ENCODE data around the gene KLHDC8A.
"Not testable (repeated sequence)": the region's sequence is repeated elsewhere in the genome, so short reads cannot be mapped to it uniquely, and the experiment has no call there.

The KLHDC8A gene

GRCh38 chr1:205377355-205377754 lies 20.6 kb upstream of the KLHDC8A start:
- Mint-ChIP-seq H3K36me3 (no peaks in the 10 kb centered on the region), H3K4me1 (peaks cover 5% of the 10 kb centered on the region), H3K27me3 (peaks cover 29% of the 10 kb centered on the region), H3K9me3 (no peaks in the 10 kb centered on the region), H3K4me3 (no peak overlapping the region), H3K27ac (no peak overlapping the region)
- DNase-seq (ENCODE audit: low spot score in 2 of 2): no peak
- no peak for ATAC-seq (ENCODE audit: low read depth)

DNA sequence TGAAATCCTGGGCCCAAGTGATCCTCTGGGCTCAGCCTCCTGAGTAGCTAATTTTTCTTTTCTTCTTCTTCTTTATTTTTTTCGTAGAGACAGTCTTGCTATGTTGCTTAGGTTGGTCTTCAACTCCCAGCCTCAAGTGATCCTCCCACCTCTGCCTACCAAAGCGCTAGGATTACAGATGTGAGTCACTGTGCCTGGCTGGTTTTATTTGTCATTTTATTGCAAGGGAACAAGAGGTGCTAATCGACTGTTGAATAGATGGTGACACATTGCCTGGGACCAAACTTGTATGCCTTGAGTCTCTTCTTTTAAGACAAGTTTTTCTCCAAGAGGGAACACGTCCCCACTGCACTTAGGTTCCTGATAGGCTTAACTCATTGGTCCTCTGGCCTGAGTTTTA lies 20.0 kb upstream of the KLHDC8A start:
- ATAC-seq (ENCODE audit: low read depth): no peak

DNA sequence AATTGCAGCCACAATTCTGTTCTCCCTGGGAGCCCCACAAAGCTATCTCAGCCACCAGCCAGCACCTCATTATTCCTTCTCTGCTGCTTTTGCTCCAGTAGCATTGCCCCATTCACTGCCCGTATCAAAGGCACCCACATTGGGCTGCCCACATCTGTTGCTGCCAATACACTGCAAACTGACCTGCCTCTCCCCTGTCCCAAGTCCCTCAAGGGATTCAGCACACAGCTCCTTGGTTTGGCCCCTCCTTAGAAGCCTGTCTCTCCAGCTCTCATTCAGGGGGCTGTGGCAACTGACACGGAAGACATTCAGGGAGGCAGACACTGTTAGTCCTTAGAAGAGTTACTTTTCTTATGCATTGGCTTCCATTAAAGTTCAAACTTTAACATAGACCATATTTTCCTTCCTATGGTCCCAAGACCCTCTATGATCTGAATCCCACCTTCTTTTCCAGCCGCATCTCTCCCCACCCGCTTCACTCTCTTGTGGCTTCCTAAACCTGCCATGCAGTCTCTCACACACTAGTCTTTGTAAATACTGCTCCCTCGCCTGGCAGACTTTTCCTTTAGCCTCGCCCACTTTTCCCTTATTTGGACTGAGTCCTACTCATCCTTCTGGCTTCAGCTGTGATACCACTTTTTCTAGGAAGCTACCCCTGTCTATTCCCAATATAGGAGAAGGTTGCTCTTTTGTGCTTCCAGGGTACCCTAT lies 19.3 kb upstream of the KLHDC8A start:
- Mint-ChIP-seq H3K9me3 (no peaks in the 10 kb centered on the region), H3K27me3 (peaks cover 27% of the 10 kb centered on the region), H3K4me1 (peaks cover 5% of the 10 kb centered on the region), H3K27ac (no peak overlapping the region), H3K4me3 (no peak overlapping the region), H3K36me3 (no peaks in the 10 kb centered on the region)
- no peak for ATAC-seq (ENCODE audit: low read depth)
- DNase-seq (ENCODE audit: low spot score in 2 of 2): no peak

More for the DNA sequence above, 20.0 kb upstream of the KLHDC8A start:
- Mint-ChIP-seq H3K27ac (no peak overlapping the region), H3K4me3 (no peak overlapping the region), H3K27me3 (peaks cover 28% of the 10 kb centered on the region), H3K4me1 (peaks cover 5% of the 10 kb centered on the region), H3K36me3 (no peaks in the 10 kb centered on the region), H3K9me3 (no peaks in the 10 kb centered on the region)
- no peak for DNase-seq (ENCODE audit: low spot score in 2 of 2)

DNA sequence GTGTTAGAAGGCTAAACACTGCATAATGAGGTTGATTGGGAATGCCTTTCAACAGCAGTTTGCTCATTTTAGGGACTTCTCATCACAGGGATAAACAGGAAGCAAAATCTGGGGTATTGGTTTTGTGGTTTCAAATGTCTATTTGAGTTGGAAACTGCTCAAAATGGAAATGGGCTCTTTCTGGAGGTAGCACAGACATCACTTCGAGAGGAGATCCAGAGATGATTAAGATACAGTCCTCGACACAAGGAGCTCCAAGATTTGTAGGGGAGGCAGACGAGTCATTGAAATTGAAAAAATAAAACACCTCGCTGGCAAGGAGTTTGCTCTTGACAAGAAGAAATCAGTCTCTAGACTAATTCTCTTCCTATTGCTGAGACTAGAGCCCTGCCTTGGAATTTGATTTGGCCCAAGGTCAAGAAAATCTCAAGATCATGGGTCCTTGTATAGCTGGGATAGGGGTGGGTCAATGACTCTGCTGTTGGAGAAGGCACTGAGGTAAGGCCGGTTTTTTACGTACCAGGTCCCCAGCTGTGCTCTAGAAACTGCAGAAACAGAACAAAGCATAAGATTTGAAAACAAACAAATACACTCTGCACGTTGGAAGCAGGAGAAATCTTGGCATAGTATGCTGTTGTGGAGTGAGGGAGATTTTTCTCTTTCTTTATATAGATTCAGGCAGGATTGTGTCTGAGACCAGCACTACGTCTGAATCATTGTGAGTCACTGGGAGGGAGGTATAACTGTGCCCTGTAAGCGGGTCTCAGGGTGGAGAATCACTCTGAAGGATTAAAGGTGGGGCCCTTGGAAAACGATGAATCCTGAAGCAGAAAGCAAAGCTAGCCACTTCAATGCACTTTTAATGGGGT lies 17.7 kb upstream of the KLHDC8A start:
- ATAC-seq (ENCODE audit: low read depth) (no peak), DNase-seq (ENCODE audit: low spot score in 2 of 2) (no peak)
- Mint-ChIP-seq H3K36me3 (no peaks in the 10 kb centered on the region), H3K27ac (no peak overlapping the region), H3K4me1 (peaks cover 5% of the 10 kb centered on the region), H3K27me3 (peaks cover 27% of the 10 kb centered on the region), H3K4me3 (no peak overlapping the region), H3K9me3 (no peaks in the 10 kb centered on the region)

DNA sequence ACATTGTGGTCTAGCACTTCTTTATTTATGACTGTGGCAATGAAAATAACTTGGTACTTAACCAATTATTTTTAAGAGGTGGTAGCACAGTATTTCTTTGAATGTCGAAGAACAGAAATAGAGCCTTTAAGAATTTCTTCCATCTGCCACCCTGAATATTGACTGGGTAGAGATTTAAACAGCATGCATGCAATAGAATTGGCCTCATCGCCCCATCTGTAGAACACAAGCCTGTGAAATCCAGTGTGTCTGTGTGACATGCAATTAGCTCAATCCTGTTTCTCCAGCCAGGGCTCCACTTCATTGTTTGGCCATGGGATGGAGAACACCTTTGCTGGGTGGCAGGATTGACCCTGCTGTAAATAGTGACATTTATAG lies 17.1 kb upstream of the KLHDC8A start:
- peaks cover 5% of the 10 kb centered on the region for H3K4me1 Mint-ChIP-seq
- no peak for ATAC-seq (ENCODE audit: low read depth)
- no peaks in the 10 kb centered on the region for H3K36me3 Mint-ChIP-seq
- no peak for DNase-seq (ENCODE audit: low spot score in 2 of 2)
- no peaks in the 10 kb centered on the region for H3K9me3 Mint-ChIP-seq
- H3K27ac Mint-ChIP-seq: no peak overlapping the region
- no peak overlapping the region for H3K4me3 Mint-ChIP-seq
- H3K27me3 Mint-ChIP-seq: peaks cover 25% of the 10 kb centered on the region

GRCh38 chr1:205373022-205373797 lies 16.5 kb upstream of the KLHDC8A start:
- Mint-ChIP-seq H3K27me3 (peaks cover 25% of the 10 kb centered on the region), H3K9me3 (no peaks in the 10 kb centered on the region), H3K27ac (no peak overlapping the region), H3K4me3 (no peak overlapping the region), H3K4me1 (peaks cover 5% of the 10 kb centered on the region), H3K36me3 (no peaks in the 10 kb centered on the region)
- ATAC-seq (ENCODE audit: low read depth) (no peak), DNase-seq (ENCODE audit: low spot score in 2 of 2) (no peak)

- Mint-ChIP-seq H3K4me3 (no peak overlapping the region), H3K36me3 (no peaks in the 10 kb centered on the region), H3K4me1 (peaks cover 5% of the 10 kb centered on the region), H3K9me3 (no peaks in the 10 kb centered on the region), H3K27ac (no peak overlapping the region), H3K27me3 (peaks cover 25% of the 10 kb centered on the region)
- no peak for ATAC-seq (ENCODE audit: low read depth)
- no peak for DNase-seq (ENCODE audit: low spot score in 2 of 2)
Measured at GRCh38 chr1:205371871-205372660, 15.3 kb upstream of the KLHDC8A start.

GRCh38 chr1:205370780-205371179 lies 14.1 kb upstream of the KLHDC8A start:
- H3K4me1 Mint-ChIP-seq: no peaks in the 10 kb centered on the region
- H3K9me3 Mint-ChIP-seq: no peaks in the 10 kb centered on the region
- H3K36me3 Mint-ChIP-seq: no peaks in the 10 kb centered on the region
- H3K27me3 Mint-ChIP-seq: peaks cover 17% of the 10 kb centered on the region
- no peak overlapping the region for H3K4me3 Mint-ChIP-seq
- DNase-seq (ENCODE audit: low spot score in 2 of 2) (no peak), ATAC-seq (ENCODE audit: low read depth) (no peak)
- no peak overlapping the region for H3K27ac Mint-ChIP-seq

DNA sequence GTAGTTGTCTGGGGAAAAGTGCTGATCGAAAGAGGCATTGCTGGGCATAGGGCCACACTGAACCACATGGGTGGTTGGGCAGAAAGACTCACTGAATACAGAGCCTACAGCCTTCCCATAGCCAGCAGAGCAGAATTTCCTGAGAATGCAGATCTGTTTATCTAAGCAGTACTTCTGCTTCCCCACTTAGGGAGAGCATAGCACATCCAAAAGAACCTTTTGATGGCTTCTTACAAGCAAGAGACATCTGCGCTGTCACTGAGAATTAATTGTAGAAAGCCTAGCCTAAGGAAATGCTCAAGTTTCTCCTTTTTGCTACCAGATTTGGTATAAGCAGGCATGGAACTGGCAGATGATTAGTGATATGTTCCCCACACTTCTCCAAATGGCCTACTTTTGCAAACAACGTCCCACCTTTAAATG lies 13.0 kb upstream of the KLHDC8A start:
- no peak overlapping the region for H3K27ac Mint-ChIP-seq
- H3K9me3 Mint-ChIP-seq: no peaks in the 10 kb centered on the region
- ATAC-seq (ENCODE audit: low read depth) (no peak), DNase-seq (ENCODE audit: low spot score in 2 of 2) (no peak)
- H3K27me3 Mint-ChIP-seq: peaks cover 14% of the 10 kb centered on the region
- H3K4me3 Mint-ChIP-seq: no peak overlapping the region
- H3K4me1 Mint-ChIP-seq: no peaks in the 10 kb centered on the region
- no peaks in the 10 kb centered on the region for H3K36me3 Mint-ChIP-seq

DNA sequence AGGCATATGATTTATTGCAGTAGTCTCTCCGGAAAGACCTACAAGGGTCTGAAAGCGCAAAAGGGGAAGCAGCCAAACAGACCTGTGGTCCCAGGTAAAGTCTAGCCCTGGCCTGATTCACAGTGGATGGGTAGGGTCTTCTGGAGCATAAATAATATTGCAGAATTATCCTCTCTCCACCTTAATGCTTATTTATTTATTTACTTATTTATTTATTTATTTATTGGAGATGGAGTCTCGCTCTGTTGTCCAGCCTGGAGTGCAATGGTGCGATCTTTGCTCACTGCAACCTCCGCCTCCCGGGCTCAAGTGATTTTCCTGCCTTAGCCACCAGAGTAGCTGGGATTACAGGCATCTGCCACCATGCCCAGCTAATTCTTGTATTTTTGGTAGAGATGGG lies 11.8 kb upstream of the KLHDC8A start:
- no peak for DNase-seq (ENCODE audit: low spot score in 2 of 2)
- Mint-ChIP-seq H3K36me3 (no peaks in the 10 kb centered on the region), H3K4me3 (no peak overlapping the region), H3K9me3 (no peaks in the 10 kb centered on the region), H3K27me3 (peaks cover 7% of the 10 kb centered on the region), H3K4me1 (no peaks in the 10 kb centered on the region), H3K27ac (no peak overlapping the region)
- ATAC-seq (ENCODE audit: low read depth): no peak

DNA sequence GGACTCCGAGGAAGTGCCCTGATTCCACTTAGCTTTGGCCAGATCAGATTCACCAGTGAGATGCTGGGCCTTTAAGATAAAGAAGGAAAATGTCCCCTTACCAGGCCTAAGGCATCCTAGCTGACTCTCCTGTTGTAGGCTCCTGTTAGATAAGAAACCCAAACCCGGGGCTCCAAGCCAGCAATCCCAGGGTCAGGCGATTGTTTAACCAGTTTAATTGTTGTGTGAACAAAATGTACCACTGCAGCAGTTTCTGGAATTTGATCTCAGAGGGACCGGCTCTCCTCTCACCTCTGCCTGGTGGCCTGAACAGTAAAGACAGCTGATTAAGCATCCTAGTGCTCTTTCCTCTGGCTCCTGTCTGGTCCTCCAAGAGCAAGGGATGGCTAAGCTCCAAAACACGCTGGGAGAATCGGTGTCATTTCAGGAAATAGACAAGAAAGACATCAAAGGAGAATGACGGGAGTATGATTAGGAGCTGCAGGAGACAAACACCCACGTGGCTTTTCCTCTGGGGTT lies 9.3 kb upstream of the KLHDC8A start:
- H3K9me3 Mint-ChIP-seq: no peaks in the 10 kb centered on the region
- H3K27ac Mint-ChIP-seq: no peak overlapping the region
- H3K36me3 Mint-ChIP-seq: no peaks in the 10 kb centered on the region
- no peak overlapping the region for H3K4me3 Mint-ChIP-seq
- H3K4me1 Mint-ChIP-seq: no peaks in the 10 kb centered on the region
- ATAC-seq (ENCODE audit: low read depth): no peak
- H3K27me3 Mint-ChIP-seq: peaks cover 5% of the 10 kb centered on the region
- DNase-seq (ENCODE audit: low spot score in 2 of 2): no peak

GRCh38 chr1:205365086-205365485 lies 8.4 kb upstream of the KLHDC8A start:
- H3K27ac Mint-ChIP-seq; H3K4me1 Mint-ChIP-seq; H3K27me3 Mint-ChIP-seq; H3K4me3 Mint-ChIP-seq; H3K36me3 Mint-ChIP-seq; DNase-seq (ENCODE audit: low spot score in 2 of 2); ATAC-seq (ENCODE audit: low read depth); H3K9me3 Mint-ChIP-seq: not testable (repeated sequence)

DNA sequence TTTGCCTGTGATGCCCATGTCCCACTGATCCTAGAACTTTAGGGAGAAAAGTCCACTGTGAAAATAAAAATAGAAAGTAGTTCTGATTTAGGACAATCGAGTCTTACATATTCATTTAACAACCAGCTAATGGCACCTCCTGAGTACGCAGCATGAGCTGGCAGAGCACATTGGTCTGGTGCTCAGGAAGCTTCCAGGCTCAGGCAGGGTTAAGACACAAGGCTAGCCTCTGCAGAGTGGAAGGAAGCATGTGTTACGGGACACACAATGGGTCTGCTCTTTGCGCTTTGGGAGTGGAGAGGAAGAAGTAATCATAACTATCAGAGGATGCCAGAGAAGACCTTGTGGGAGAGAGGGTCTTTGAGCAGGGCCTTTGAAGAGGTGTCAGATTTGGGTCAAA lies 4.2 kb upstream of the KLHDC8A start:
- Mint-ChIP-seq H3K4me3 (no peak overlapping the region), H3K27ac (no peak overlapping the region), H3K4me1 (peaks cover 5% of the 10 kb centered on the region), H3K36me3 (no peaks in the 10 kb centered on the region), H3K27me3 (peaks cover 18% of the 10 kb centered on the region), H3K9me3 (no peaks in the 10 kb centered on the region)
- DNase-seq (ENCODE audit: low spot score in 2 of 2) (no peak), ATAC-seq (ENCODE audit: low read depth) (no peak)

All from memory B cell (primary cell).